GM21526 (cell line): Measurements from ENCODE around the gene KCTD2.
"Not testable (repeated sequence)": the region's sequence is repeated elsewhere in the genome, so short reads cannot be mapped to it uniquely, and the experiment has no call there.

Experiments used
- ATAC-seq: cut with Tn5 transposase; IDR thresholded peaks from one replicate; pipeline ENCODE4 v1.9.1; 2021; ENCODE audit warnings: moderate library complexity; ENCODE audit not compliant: unreplicated experiment, low FRiP score

KCTD2 gene

DNA sequence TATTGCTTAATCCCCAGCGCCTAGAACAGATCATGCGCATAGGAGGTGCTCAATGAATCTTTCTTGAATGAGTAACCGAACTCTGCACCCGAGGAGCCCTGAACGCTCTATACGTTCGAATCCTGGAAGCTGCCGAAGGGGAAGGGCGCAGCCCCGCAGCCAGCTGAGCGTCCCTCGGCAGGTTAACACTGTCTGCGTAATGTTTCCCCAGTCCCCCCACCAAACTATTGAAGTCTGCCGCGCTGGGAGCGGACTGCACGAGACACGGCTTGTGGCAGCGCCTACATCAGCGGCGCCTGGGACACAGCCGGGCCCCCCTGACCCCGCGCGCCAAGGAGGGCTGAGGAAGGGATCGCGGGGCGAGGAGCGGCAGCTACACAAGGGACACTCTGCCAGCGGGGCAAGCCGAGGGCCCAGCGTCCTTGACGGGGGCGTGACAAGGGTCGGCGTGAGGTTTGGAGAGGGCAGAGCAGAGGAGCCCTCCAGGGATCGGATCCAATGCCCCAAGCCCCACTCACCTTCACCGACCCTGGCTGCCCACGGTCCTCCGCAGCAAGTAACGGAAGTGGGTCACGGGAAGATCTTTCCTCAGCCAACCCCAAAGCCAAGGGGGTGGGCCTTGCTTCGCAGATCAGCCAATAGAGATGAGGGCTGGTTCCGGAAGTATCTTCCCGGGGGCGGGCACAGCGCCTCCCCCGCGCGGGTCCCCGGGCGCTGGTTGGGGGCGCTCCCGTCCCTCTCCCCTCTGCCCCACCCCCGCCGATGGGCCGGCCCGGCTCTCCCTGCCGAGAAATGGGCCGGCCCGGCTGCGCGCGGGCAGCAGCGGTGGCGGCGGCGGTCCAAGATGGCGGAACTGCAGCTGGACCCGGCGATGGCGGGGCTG is at the start of gene KCTD2, which contains the start of gene ATP5PD:
Gene KCTD2 (plus strand): TSS at position 819 of the 883 bp plus-strand sequence. CDS start 26 bp downstream, at position 845.
Gene ATP5PD (minus strand): TSS at position 563 of the 883 bp plus-strand sequence. CDS start 4,319 bp downstream, outside the sequence.
- ATAC-seq: peak; percentile 84

- ATAC-seq: no peak
Measured at GRCh38 chr17:74998783-74999182, 48.2 kb upstream of the KCTD2 start.

- no peak for ATAC-seq
Measured at GRCh38 chr17:74999523-74999922, 47.5 kb upstream of the KCTD2 start.

- no peak for ATAC-seq
Measured at GRCh38 chr17:75001915-75002843, 44.8 kb upstream of the KCTD2 start.

GRCh38 chr17:75003070-75003956 is 43.7 kb upstream of the KCTD2 start:
- ATAC-seq: no peak

- ATAC-seq: no peak
Measured at GRCh38 chr17:75003957-75004355, 43.1 kb upstream of the KCTD2 start.

DNA sequence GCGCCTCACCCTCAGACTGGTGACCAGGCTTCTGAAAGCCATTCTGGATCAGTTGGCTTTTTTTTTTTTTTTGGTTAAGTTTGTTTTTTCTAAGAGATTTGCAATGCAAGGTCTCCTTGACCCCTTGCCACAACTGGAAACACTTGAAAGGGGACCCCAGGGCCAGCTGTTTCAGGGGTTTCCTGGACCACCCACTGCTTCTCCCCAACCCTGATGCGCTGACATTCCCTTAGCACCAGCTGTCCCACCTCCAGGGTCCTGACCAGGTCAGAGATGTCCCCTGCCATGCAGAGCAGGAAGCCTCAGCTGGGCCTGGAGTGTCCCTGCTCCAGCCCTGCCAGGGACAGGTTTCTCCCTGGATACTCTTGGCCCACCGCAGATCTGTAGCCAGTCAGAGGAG is 42.7 kb upstream of the KCTD2 start:
- no peak for ATAC-seq

GRCh38 chr17:75005291-75005690 is 41.7 kb upstream of the KCTD2 start:
- ATAC-seq: no peak

DNA sequence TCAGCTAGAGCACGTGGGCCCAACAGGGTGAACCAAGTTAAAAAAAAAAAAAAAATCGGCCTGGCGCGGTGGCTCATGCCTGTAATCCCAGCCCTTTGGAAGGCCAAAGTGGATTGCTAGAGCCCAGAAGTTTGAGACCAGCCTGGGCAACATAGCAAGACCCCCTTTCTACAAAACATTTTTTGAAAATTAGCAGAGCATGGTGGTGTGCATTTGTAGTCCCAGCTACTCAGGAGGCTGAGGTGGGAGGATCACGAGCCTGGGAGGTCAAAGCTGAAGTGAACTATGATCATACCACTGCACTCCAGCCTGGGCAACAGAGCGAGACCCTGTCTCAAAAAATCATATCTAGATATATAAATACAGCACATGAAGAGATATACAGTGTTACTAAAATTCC is 40.9 kb upstream of the KCTD2 start:
- ATAC-seq: not testable (repeated sequence)

GRCh38 chr17:75006653-75007052 is 40.4 kb upstream of the KCTD2 start:
- no peak for ATAC-seq

GRCh38 chr17:75008373-75008772 is 38.7 kb upstream of the KCTD2 start:
- no peak for ATAC-seq

- ATAC-seq: no peak
Measured at GRCh38 chr17:75009139-75009724, 37.8 kb upstream of the KCTD2 start.

GRCh38 chr17:75010683-75011400 is 36.2 kb upstream of the KCTD2 start:
- ATAC-seq: no peak

DNA sequence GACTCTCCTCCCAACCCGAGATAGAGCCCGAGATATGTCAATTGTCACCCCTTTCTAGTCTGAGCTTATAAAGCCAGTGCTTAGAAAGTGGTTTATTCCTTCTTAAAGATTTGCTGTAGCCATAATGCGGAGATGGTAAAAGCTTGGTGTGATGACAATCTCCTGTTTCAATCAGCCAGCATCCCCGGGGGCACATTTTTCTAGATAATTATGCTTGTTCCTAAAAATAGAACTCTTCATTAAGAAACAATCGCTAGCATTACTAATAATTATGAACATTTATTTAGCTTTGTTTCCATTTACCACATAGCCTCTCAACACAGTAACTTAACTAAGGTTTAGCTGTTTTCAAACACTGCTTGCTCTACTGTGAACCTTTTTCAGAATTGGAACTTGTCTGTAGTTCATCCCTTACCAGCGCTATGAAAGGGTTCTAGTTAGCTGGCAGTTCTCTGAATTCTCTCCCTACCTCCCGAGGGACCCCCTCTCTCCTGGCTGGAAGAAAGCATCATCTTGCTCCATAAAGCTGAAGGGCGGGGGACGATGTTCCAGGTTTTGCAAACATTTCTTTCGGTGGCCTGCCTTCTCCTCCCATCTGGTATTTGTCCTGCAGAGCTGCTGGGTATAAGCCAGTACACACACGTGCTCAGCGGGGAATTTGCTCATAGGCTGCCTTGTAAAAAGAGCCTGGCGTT is 35.5 kb upstream of the KCTD2 start:
- ATAC-seq: no peak

DNA sequence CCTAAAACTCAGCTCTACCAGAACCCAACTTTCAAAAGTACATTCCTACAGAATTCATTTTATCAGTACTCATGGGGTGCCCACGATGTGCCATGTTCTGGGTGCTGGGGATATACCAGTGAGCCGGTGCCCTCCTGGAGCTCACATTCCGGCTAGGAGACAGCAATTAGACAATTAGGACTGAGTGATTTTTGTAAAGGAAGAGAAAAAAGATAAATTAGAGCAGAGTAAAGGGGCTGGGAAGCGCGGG is 35.0 kb upstream of the KCTD2 start:
- ATAC-seq: no peak

DNA sequence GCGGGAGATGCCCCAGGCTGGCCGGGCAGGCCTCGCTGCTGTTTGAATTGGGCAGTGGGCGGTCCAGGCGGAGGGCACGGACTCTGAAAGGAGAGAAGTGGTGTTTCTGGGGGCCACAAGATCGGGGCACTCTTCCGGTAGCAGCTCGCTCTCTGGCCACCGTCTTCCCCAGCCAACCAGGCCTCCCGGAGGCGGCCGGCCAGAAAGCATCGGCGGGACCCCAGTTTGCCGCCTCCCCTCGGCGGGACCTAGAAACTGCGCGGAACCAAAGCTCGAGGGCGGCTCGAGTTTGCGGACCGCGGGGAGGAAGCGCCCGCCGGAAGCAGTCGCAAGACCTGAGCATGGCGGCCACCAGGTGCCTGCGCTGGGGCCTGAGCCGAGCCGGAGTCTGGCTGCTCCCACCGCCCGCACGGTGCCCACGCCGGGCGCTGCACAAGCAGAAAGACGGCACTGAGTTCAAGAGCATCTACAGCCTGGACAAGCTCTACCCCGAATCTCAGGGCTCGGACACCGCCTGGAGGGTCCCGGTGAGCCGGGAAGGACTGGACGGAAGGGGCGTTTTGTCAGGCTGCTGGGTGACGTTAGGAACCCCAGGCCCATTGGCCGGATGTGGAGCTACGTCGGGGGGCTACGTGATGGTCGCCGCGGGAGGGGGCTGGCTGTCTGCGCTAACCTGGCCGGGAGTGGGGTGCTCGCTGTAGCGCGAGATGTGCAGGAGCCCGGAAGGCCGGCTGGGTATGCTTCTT is 34.5 kb upstream of the KCTD2 start, which contains the start of gene MRPL58:
Gene MRPL58 (plus strand): TSS at position 325 of the 746 bp plus-strand sequence. CDS start 17 bp downstream, at position 342.
- peak; percentile 79 for ATAC-seq

- ATAC-seq: no peak
Measured at GRCh38 chr17:75013092-75013559, 33.9 kb upstream of the KCTD2 start.

GRCh38 chr17:75019146-75019545 is 27.9 kb upstream of the KCTD2 start:
- ATAC-seq: no peak
